ENCODE measurements around the gene SMIM23.

GRCh38 chr5:171826132-171826531, 40.5 kb downstream of the SMIM23 start:
- TF ChIP-seq U2AF1 (optimal IDR thresholded peaks at IDR 0.05; ENCODE audit: low read depth, low read length): no peak
- no peak for TF ChIP-seq POLR2A (IDR thresholded peaks at IDR 0.05; ENCODE audit: insufficient read depth in 1 of 2, low read depth in 2 of 2, low read length in 2 of 2)
- TF ChIP-seq ZFP91 (CRISPR knock-in tag; IDR thresholded peaks at IDR 0.05; ENCODE audit: borderline replicate concordance): no peak
- TF ChIP-seq FOXP4 (CRISPR knock-in tag; IDR thresholded peaks at IDR 0.05): no peak
- no peak for TF ChIP-seq ATF5 (CRISPR knock-in tag; IDR thresholded peaks at IDR 0.05; ENCODE audit: low read depth)
